ENCODE results near the gene ZSCAN30.

The ZSCAN30 gene

GRCh38 chr18:35296060-35296459 lies 6.0 kb upstream of the ZSCAN30 start:
- DNase-seq (ENCODE audit: insufficient read length, low spot score) (no peak), FAIRE-seq (no peak)
- TF ChIP-seq, protein P1, sequence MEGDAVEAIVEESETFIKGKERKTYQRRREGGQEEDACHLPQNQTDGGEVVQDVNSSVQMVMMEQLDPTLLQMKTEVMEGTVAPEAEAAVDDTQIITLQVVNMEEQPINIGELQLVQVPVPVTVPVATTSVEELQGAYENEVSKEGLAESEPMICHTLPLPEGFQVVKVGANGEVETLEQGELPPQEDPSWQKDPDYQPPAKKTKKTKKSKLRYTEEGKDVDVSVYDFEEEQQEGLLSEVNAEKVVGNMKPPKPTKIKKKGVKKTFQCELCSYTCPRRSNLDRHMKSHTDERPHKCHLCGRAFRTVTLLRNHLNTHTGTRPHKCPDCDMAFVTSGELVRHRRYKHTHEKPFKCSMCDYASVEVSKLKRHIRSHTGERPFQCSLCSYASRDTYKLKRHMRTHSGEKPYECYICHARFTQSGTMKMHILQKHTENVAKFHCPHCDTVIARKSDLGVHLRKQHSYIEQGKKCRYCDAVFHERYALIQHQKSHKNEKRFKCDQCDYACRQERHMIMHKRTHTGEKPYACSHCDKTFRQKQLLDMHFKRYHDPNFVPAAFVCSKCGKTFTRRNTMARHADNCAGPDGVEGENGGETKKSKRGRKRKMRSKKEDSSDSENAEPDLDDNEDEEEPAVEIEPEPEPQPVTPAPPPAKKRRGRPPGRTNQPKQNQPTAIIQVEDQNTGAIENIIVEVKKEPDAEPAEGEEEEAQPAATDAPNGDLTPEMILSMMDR (IDR thresholded peaks at IDR 0.05; ENCODE audit: insufficient read depth, missing control alignments): no peak

DNA sequence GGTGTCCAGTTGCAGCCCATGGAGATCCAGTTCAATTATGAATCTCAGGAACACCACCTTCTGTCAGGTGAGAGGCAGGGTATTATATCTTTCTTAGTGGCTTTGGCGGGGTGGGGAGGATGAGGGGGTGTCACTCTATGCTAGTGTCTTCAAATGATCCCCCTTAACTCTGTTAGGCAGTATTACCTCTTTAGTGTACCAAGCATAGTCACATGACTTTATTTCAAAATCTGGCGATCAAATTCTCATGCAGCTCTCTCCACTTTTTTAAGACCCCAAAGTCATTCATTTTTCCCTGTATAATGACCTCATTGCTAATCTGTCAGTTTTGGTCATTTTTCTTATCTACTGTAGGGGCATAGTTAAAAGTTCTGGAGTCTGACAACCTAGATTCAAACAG lies 1.1 kb upstream of the ZSCAN30 start:
- FAIRE-seq: no peak
- TF ChIP-seq, protein P1 (IDR thresholded peaks at IDR 0.05; ENCODE audit: insufficient read depth, missing control alignments): no peak
- no peak for DNase-seq (ENCODE audit: insufficient read length, low spot score)

DNA sequence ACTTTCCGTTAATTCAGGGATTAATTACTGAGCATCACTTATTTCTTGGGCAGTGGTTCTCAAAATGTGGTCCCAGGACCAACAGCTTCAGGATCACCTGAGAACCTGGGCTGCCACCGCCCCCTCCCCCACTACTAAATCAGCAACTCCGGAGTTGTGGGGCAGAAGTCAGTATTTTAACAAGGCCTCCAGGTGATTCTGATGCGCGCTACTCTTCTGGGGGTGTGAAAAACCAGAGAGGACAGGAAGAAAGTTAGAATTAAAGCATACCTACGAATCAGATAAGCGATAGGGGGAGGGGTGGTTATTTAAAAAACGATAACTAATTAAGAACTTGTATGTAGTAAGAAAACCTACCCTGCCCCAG lies 319 bp downstream of the ZSCAN30 start:
- no peak for FAIRE-seq

DNA sequence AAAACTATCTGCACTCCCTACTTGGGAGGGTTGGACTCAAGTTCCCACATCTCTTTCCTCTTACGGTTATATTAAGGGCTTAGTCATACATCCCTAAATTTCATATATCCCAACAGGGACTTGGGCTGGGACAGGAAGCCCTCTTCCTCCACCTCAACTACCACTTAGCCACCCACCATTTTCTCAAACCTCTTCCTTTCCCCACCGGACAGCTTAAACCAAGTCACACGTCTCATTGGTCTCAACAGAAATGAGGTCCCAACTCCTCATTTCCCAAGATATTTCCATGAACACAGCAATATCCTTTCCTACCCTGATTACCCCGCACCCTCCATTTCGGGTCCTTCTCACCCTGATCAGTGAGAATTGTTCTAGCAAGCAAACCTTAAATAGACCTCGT lies 736 bp downstream of the ZSCAN30 start:
- no peak for FAIRE-seq
- TF ChIP-seq, protein P1 (IDR thresholded peaks at IDR 0.05; ENCODE audit: insufficient read depth, missing control alignments): no peak

More for the DNA sequence above, 319 bp downstream of the ZSCAN30 start:
- no peak for DNase-seq (ENCODE audit: insufficient read length, low spot score)
- TF ChIP-seq, protein P1 (IDR thresholded peaks at IDR 0.05; ENCODE audit: insufficient read depth, missing control alignments): no peak

GRCh38 chr18:35284841-35285240 lies 5.2 kb downstream of the ZSCAN30 start:
- FAIRE-seq: no peak
- no peak for DNase-seq (ENCODE audit: insufficient read length, low spot score)
- TF ChIP-seq, protein P1 (IDR thresholded peaks at IDR 0.05; ENCODE audit: insufficient read depth, missing control alignments): no peak

More for the DNA sequence above, 736 bp downstream of the ZSCAN30 start:
- DNase-seq (ENCODE audit: insufficient read length, low spot score): no peak

GRCh38 chr18:35283923-35284794 lies 5.9 kb downstream of the ZSCAN30 start:
- FAIRE-seq (no peak), DNase-seq (ENCODE audit: insufficient read length, low spot score) (no peak)
- TF ChIP-seq, protein P1 (IDR thresholded peaks at IDR 0.05; ENCODE audit: insufficient read depth, missing control alignments): no peak

- FAIRE-seq (no peak), DNase-seq (ENCODE audit: insufficient read length, low spot score) (no peak)
- TF ChIP-seq, protein P1 (IDR thresholded peaks at IDR 0.05; ENCODE audit: insufficient read depth, missing control alignments): no peak
These were observed 7.7 kb downstream of the ZSCAN30 start for GRCh38 chr18:35282353-35282752.
